Activated CD8-positive, alpha-beta memory T cell treated with anti-CD3 and anti-CD28 coated beads for 48 hours (primary cell): ENCODE data around the gene TPCN2.
"Not testable (repeated sequence)": the region's sequence is repeated elsewhere in the genome, so short reads cannot be mapped to it uniquely, and the experiment has no call there.

Experiments
- DNase-seq, 3 experiments: peaks; one replicate each; pipeline ENCODE4 v3.0.0-alpha.2; 2020; ENCODE audit warnings: low read depth in 2 of 3, low spot score in 2 of 3

The TPCN2 gene

GRCh38 chr11:69148806-69149205 lies 100.1 kb downstream of the TPCN2 start:
- no peak for DNase-seq

GRCh38 chr11:69149338-69150045 lies 100.8 kb downstream of the TPCN2 start:
- DNase-seq = not testable (repeated sequence)

- no peak for DNase-seq
These were observed 101.4 kb downstream of the TPCN2 start for GRCh38 chr11:69150175-69150574.

GRCh38 chr11:69151836-69152235 lies 103.1 kb downstream of the TPCN2 start:
- no peak for DNase-seq

- DNase-seq = no peak
These were observed 104.1 kb downstream of the TPCN2 start for GRCh38 chr11:69152733-69153421.

GRCh38 chr11:69153661-69154060 lies 104.9 kb downstream of the TPCN2 start:
- no peak for DNase-seq

GRCh38 chr11:69154211-69154913 lies 105.6 kb downstream of the TPCN2 start:
- no peak for DNase-seq

GRCh38 chr11:69154938-69155301 lies 106.2 kb downstream of the TPCN2 start:
- DNase-seq = no peak

GRCh38 chr11:69155302-69156234 lies 106.8 kb downstream of the TPCN2 start, which contains the start of gene SMIM38:
SMIM38 (plus strand) TSS chr11:69155935; CDS start chr11:69157847, 1,912 bp downstream.
- DNase-seq = no peak

- no peak for DNase-seq
These were observed 107.5 kb downstream of the TPCN2 start for GRCh38 chr11:69156235-69156639.

- no peak for DNase-seq
These were observed 108.0 kb downstream of the TPCN2 start for GRCh38 chr11:69156673-69157155.

GRCh38 chr11:69157156-69157821 lies 108.6 kb downstream of the TPCN2 start:
- no peak for DNase-seq

- DNase-seq = no peak
These were observed 109.1 kb downstream of the TPCN2 start for GRCh38 chr11:69157822-69158231.

GRCh38 chr11:69158301-69159149 lies 109.8 kb downstream of the TPCN2 start:
- DNase-seq = no peak

- no peak for DNase-seq
These were observed 110.6 kb downstream of the TPCN2 start for GRCh38 chr11:69159150-69159852.

- DNase-seq = no peak
These were observed 111.8 kb downstream of the TPCN2 start for GRCh38 chr11:69160296-69161116.

- no peak for DNase-seq
These were observed 112.3 kb downstream of the TPCN2 start for GRCh38 chr11:69161117-69161407.

- no peak for DNase-seq
These were observed 113.8 kb downstream of the TPCN2 start for GRCh38 chr11:69162505-69162904.
